ENCODE measurements around the gene SULT1A3. TPM values are rescaled to one million over a fixed set of nuclear protein-coding genes. Genes with fewer than 3 reads are reported as not detected.
"Not testable (repeated sequence)": the region's sequence is repeated elsewhere in the genome, so short reads cannot be mapped to it uniquely, and the experiment has no call there.

SULT1A3 gene
- total RNA-seq, 2 experiments from 2014 or later, result 3.8 to 31.7 TPM

- no peaks in the 10 kb centered on the region for H3K36me3 ChIP-seq (ENCODE audit: insufficient read depth, low read length)
- CTCF ChIA-PET (ENCODE audit: unreplicated experiment), result no interaction called here
- TF ChIP-seq, protein P1, sequence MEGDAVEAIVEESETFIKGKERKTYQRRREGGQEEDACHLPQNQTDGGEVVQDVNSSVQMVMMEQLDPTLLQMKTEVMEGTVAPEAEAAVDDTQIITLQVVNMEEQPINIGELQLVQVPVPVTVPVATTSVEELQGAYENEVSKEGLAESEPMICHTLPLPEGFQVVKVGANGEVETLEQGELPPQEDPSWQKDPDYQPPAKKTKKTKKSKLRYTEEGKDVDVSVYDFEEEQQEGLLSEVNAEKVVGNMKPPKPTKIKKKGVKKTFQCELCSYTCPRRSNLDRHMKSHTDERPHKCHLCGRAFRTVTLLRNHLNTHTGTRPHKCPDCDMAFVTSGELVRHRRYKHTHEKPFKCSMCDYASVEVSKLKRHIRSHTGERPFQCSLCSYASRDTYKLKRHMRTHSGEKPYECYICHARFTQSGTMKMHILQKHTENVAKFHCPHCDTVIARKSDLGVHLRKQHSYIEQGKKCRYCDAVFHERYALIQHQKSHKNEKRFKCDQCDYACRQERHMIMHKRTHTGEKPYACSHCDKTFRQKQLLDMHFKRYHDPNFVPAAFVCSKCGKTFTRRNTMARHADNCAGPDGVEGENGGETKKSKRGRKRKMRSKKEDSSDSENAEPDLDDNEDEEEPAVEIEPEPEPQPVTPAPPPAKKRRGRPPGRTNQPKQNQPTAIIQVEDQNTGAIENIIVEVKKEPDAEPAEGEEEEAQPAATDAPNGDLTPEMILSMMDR (conservative IDR thresholded peaks at IDR 0.05; ENCODE audit: low read length), result no peak
- TF ChIP-seq EZH2phosphoT487 (IDR thresholded peaks at IDR 0.05; ENCODE audit: borderline replicate concordance, low read depth, low read length), result no peak
- no peaks in the 10 kb centered on the region for H3K9me2 ChIP-seq (ENCODE audit: insufficient read depth, low read length)
- DNase-seq (ENCODE audit: low spot score), result no peak
- BruUV-seq (replicated peaks), result no TSS peak
- H3K79me2 ChIP-seq (ENCODE audit: insufficient read depth, low read depth, low read length), result no peaks in the 10 kb centered on the region
- H4K20me1 ChIP-seq (ENCODE audit: insufficient read depth, low read length), result no peaks in the 10 kb centered on the region
- no peak overlapping the region for H3K4me2 ChIP-seq (ENCODE audit: low read length)
- H2AFZ ChIP-seq (ENCODE audit: low read length), result no peak overlapping the region
- no peak overlapping the region for H3K27ac ChIP-seq (ENCODE audit: low read depth, low read length, poor library complexity, severe bottlenecking)
- H3K9me3 ChIP-seq (ENCODE audit: low read length), result no peaks in the 10 kb centered on the region
- POLR2A ChIA-PET, result no interaction called here
- no peaks in the 10 kb centered on the region for H3K4me1 ChIP-seq (ENCODE audit: insufficient read depth, low read length, poor library complexity, severe bottlenecking)
- H3K4me3 ChIP-seq (ENCODE audit: low read depth, low read length, poor library complexity, severe bottlenecking), result no peak overlapping the region
- intact Hi-C loops (cut with micrococcal nuclease; ENCODE audit: unreplicated experiment), result no loop called here
Observed at GRCh38 chr16:30173054-30173453, 26.0 kb upstream of the SULT1A3 start.

DNA sequence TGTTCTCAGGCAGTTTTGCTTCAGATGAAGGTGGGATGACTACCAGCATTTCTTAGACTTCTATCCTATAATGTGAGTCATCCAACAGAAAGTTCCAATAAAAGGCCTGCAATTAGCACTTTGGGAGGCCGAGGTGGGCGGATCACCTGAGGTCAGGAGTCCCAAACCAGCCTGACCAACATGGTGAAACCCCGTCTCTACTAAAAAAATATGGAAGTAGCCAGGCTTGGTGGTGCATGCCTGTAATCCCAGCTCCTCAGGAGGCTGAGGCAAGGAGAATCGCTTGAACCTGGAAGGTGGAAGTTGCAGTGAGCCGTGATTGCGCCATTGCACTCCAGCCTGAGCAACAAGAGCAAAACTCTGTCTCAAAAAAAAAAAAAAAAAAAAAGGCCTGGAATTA lies 22.2 kb upstream of the SULT1A3 start:
- H3K9me2 ChIP-seq (ENCODE audit: insufficient read depth, low read length); H3K27ac ChIP-seq (ENCODE audit: low read depth, low read length, poor library complexity, severe bottlenecking); H3K79me2 ChIP-seq (ENCODE audit: insufficient read depth, low read depth, low read length); H3K9me3 ChIP-seq (ENCODE audit: low read length); H2AFZ ChIP-seq (ENCODE audit: low read length); H3K36me3 ChIP-seq (ENCODE audit: insufficient read depth, low read length); H4K20me1 ChIP-seq (ENCODE audit: insufficient read depth, low read length); H3K4me3 ChIP-seq (ENCODE audit: low read depth, low read length, poor library complexity, severe bottlenecking); H3K4me2 ChIP-seq (ENCODE audit: low read length); DNase-seq (ENCODE audit: low spot score); BruUV-seq (replicated peaks); H3K4me1 ChIP-seq (ENCODE audit: insufficient read depth, low read length, poor library complexity, severe bottlenecking); intact Hi-C loops (cut with micrococcal nuclease; ENCODE audit: unreplicated experiment): not testable (repeated sequence)
- POLR2A ChIA-PET, result interaction anchor here (0.6 to 0.7 kb wide), 2 partner anchors 190 to 253 kb away, joined by 3 to 4 read pairs; partner anchors contain the start of gene DCTPP1
- CTCF ChIA-PET (ENCODE audit: unreplicated experiment), result interaction anchor here (0.7 kb wide), 1 partner anchor 199 kb away, joined by 3 read pairs; no protein-coding TSS in a partner anchor

- H3K27ac ChIP-seq (ENCODE audit: low read depth, low read length, poor library complexity, severe bottlenecking), result no peak overlapping the region
- H4K20me1 ChIP-seq (ENCODE audit: insufficient read depth, low read length), result no peaks in the 10 kb centered on the region
- no TSS peak for BruUV-seq (replicated peaks)
- H3K36me3 ChIP-seq (ENCODE audit: insufficient read depth, low read length), result peaks cover 2% of the 10 kb centered on the region
- peaks cover 9% of the 10 kb centered on the region for H3K4me1 ChIP-seq (ENCODE audit: insufficient read depth, low read length, poor library complexity, severe bottlenecking)
- POLR2A ChIA-PET, result interaction anchor here (0.5 kb wide), 1 partner anchor 111 kb away, joined by 4 read pairs; no protein-coding TSS in a partner anchor
- no peaks in the 10 kb centered on the region for H3K9me2 ChIP-seq (ENCODE audit: insufficient read depth, low read length)
- H3K9me3 ChIP-seq (ENCODE audit: low read length), result no peaks in the 10 kb centered on the region
- H3K79me2 ChIP-seq (ENCODE audit: insufficient read depth, low read depth, low read length), result peaks cover 5% of the 10 kb centered on the region; the same call in 1 of the 2 replicates
- no peak overlapping the region for H3K4me3 ChIP-seq (ENCODE audit: low read depth, low read length, poor library complexity, severe bottlenecking)
- no peak overlapping the region for H2AFZ ChIP-seq (ENCODE audit: low read length)
- no peak overlapping the region for H3K4me2 ChIP-seq (ENCODE audit: low read length)
- no peak for DNase-seq (ENCODE audit: low spot score)
- CTCF ChIA-PET (ENCODE audit: unreplicated experiment), result no interaction called here
- TF ChIP-seq, protein P1 (conservative IDR thresholded peaks at IDR 0.05; ENCODE audit: low read length), result no peak
- TF ChIP-seq EZH2phosphoT487 (IDR thresholded peaks at IDR 0.05; ENCODE audit: borderline replicate concordance, low read depth, low read length), result no peak
- intact Hi-C loops (cut with micrococcal nuclease; ENCODE audit: unreplicated experiment), result no loop called here
Observed at GRCh38 chr16:30179195-30179594, 19.9 kb upstream of the SULT1A3 start.
